ENCODE data around the gene SLC35F3.

GRCh38 chr1:234325878-234326496 lies 421.5 kb downstream of the SLC35F3 start:
- TF ChIP-seq POLR2AphosphoS5 (IDR thresholded peaks at IDR 0.05; ENCODE audit: low read depth, low read length) (no peak), SIN3A (IDR thresholded peaks at IDR 0.05; ENCODE audit: borderline replicate concordance, insufficient read depth, low read length) (no peak)

All from PFSK-1 (cell line).